MCF 10A (cell line): ENCODE data around the gene CFB. TPM values are rescaled to one million over a fixed set of nuclear protein-coding genes. Genes with fewer than 3 reads are reported as not detected.

Experiments used
- BruUV-seq: library from RNA; stranded (reverse); fragments of 400-500 nt; replicated peaks from 2 replicates; lab custom pipeline; 2021; lab: Mats Ljungman, UMichigan
- CTCF ChIA-PET: fragments of 300-600 bp; sonication (Branson Sonifier 250); formaldehyde crosslinking; extraction: SDS; loops from one replicate; lab custom pipeline; 2021; ENCODE audit warnings: antibody characterized with exemption, inconsistent platforms; lab: Yijun Ruan, JAX
- POLR2A ChIA-PET: fragments of 300-600, 350-650 bp; sonication (Branson Sonifier 250); formaldehyde crosslinking; extraction: SDS; loops from one replicate; lab custom pipeline; 2020; ENCODE audit warnings: antibody characterized with exemption, inconsistent platforms; lab: Yijun Ruan, JAX
- DNase-seq: peaks from one replicate; pipeline ENCODE4 v3.0.0-alpha.2; 2018; ENCODE audit not compliant: unreplicated experiment
- H3K27ac Mint-ChIP-seq: one replicate; pipeline ENCODE4 v1.8.0; 2022; ENCODE audit warnings: mild to moderate bottlenecking, low read depth, mixed read lengths; ENCODE audit not compliant: unreplicated experiment
- H3K27me3 Mint-ChIP-seq: one replicate; pipeline ENCODE4 v1.8.0; 2022; ENCODE audit warnings: mixed read lengths; ENCODE audit not compliant: insufficient read depth, unreplicated experiment
- H3K36me3 Mint-ChIP-seq: one replicate; pipeline ENCODE4 v1.8.0; 2022; ENCODE audit warnings: mild to moderate bottlenecking, moderate library complexity, mixed read lengths; ENCODE audit not compliant: insufficient read depth, unreplicated experiment
- H3K4me1 Mint-ChIP-seq: one replicate; pipeline ENCODE4 v1.8.0; 2022; ENCODE audit warnings: mixed read lengths; ENCODE audit not compliant: insufficient read depth, unreplicated experiment
- H3K4me3 Mint-ChIP-seq: one replicate; pipeline ENCODE4 v1.8.0; 2022; ENCODE audit warnings: mild to moderate bottlenecking, moderate library complexity, mixed read lengths; ENCODE audit not compliant: unreplicated experiment
- H3K9me3 Mint-ChIP-seq: one replicate; pipeline ENCODE4 v1.8.0; 2022; ENCODE audit warnings: mixed read lengths; ENCODE audit not compliant: unreplicated experiment
- CTCF ChIP-seq: fragments of 200-600 bp; IDR thresholded peaks from one replicate; pipeline ENCODE4 v1.8.0; 2022; ENCODE audit warnings: antibody characterized with exemption, mild to moderate bottlenecking; ENCODE audit not compliant: unreplicated experiment
- intact Hi-C: fragments of 100-400 bp; cut with micrococcal nuclease; formaldehyde crosslinking; loops from 2 replicates; pipeline ENCODE4 v1.14.1; 2022
- total RNA-seq: library from RNA; stranded (reverse); gene quantifications from 2 replicates; pipeline ENCODE4 v1.2.3, GENCODE V29; 2022

The CFB gene
- total RNA-seq, 1 experiment from 2014 or later: 24.6 TPM

GRCh38 chr6:31933537-31933936 lies 12.4 kb upstream of the CFB start:
- Mint-ChIP-seq H3K36me3 (no peaks in the 10 kb centered on the region), H3K9me3 (no peaks in the 10 kb centered on the region), H3K27ac (no peak overlapping the region), H3K4me3 (no peak overlapping the region), H3K27me3 (no peaks in the 10 kb centered on the region), H3K4me1 (no peaks in the 10 kb centered on the region)
- CTCF ChIA-PET: no interaction called here
- no peak for TF ChIP-seq CTCF
- POLR2A ChIA-PET: no interaction called here
- BruUV-seq: no TSS peak
- no peak for DNase-seq
- intact Hi-C loops: no loop called here

- TF ChIP-seq CTCF: no peak
- no peak overlapping the region for H3K27ac Mint-ChIP-seq
- DNase-seq: no peak
- no peaks in the 10 kb centered on the region for H3K36me3 Mint-ChIP-seq
- no peaks in the 10 kb centered on the region for H3K27me3 Mint-ChIP-seq
- H3K4me3 Mint-ChIP-seq: no peak overlapping the region
- H3K9me3 Mint-ChIP-seq: no peaks in the 10 kb centered on the region
- no peaks in the 10 kb centered on the region for H3K4me1 Mint-ChIP-seq
- BruUV-seq: no TSS peak
- CTCF ChIA-PET: interaction anchor here (0.5 to 1.7 kb wide), 3 partner anchors 17 to 247 kb away, joined by 3 to 8 read pairs (median 4); no protein-coding TSS in a partner anchor
- POLR2A ChIA-PET: no interaction called here
- intact Hi-C loops: no loop called here
Observed at GRCh38 chr6:31935021-31935420, 10.9 kb upstream of the CFB start.

- intact Hi-C loops: no loop called here
- no peak for DNase-seq
- Mint-ChIP-seq H3K4me3 (no peak overlapping the region), H3K27me3 (no peaks in the 10 kb centered on the region), H3K36me3 (no peaks in the 10 kb centered on the region), H3K9me3 (no peaks in the 10 kb centered on the region), H3K27ac (no peak overlapping the region), H3K4me1 (peaks cover 6% of the 10 kb centered on the region)
- TF ChIP-seq CTCF: no peak
- POLR2A ChIA-PET: no interaction called here
- BruUV-seq: no TSS peak
- CTCF ChIA-PET: interaction anchor here (1.7 kb wide), 1 partner anchor 16 kb away, joined by 8 read pairs; no protein-coding TSS in a partner anchor
Observed at GRCh38 chr6:31935823-31936222, 10.1 kb upstream of the CFB start.

- Mint-ChIP-seq H3K4me3 (no peak overlapping the region), H3K4me1 (peaks cover 25% of the 10 kb centered on the region), H3K9me3 (no peaks in the 10 kb centered on the region), H3K36me3 (peaks cover 7% of the 10 kb centered on the region), H3K27me3 (no peaks in the 10 kb centered on the region), H3K27ac (no peak overlapping the region)
- ChIA-PET POLR2A (interaction anchor here (0.9 to 2.5 kb wide), 4 partner anchors 12 to 250 kb away, joined by 3 to 7 read pairs (median 4); partner anchors contain the start of genes DXO and PBX2), CTCF (interaction anchor here (0.8 to 2.1 kb wide), 2 partner anchors 11 to 13 kb away, joined by 6 to 7 read pairs; no protein-coding TSS in a partner anchor)
- intact Hi-C loops: no loop called here
- no peak for TF ChIP-seq CTCF
- BruUV-seq: no TSS peak
- DNase-seq: no peak
Observed at GRCh38 chr6:31940256-31940664, 5.6 kb upstream of the CFB start.
